A549 treated with GW870086 at 1 μM for 4 hours (cell line): ENCODE results near the gene WNK3. TPM values are rescaled to one million over a fixed set of nuclear protein-coding genes. Genes with fewer than 3 reads are reported as not detected.

Source experiments
- total RNA-seq: library from RNA; stranded (reverse); fragments of 200-300 nt; extraction: Qiagen RNA extraction; gene quantifications from 5 replicates; pipeline ENCODE4 v1.2.3, GENCODE V29; 2022; ENCODE audit warnings: low read depth

Gene WNK3
- 0.03 to 0.07 TPM (median 0.05 TPM) in 4 of 5 replicates, not detected in the other for total RNA-seq

DNA sequence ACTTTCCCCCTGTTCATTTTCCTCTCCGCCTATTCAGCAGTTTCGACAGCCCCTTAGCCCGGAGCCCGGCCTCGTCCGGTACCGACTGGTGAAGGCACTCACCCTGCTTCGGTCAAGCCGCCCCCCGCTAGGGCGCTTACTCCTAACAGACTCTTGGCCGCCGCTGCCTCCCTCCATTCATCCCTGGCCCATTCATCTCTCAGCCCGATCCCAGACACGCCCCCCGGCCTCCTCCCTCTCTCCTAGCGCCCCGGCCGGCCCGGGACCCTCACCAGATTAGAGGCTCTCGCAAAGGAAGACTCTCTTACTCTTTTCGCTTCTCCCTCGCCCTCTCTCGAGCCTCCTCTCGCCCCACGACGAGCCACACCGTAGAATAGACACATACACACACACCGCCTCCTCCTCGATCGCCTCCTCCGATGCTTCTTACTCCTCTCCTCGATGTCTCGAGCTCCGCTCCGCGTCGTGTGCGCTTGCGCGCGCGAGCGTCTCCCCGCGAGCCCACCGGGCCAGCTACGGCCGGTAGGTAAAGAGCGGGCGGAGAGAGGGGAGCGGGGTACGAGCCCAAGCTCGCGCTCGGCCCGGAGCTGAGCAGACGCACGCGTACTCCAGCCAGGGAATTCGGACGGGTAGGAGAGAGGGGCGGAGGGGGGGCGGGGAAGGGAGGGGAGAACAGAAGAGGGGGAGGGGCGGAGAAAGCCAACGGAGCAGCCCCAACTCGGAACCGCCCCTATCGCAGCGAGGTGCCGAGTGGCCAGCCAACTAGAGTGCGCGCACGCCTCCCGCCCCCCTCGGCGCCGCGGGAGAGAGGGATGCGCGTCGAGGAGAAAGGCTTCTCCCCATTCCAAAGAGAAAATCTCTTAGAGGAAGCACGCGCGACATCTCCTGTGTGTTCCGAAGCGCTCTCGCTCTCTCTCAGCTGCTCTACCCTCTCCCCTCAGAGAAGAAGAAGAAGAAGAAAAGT, at the start of gene WNK3:
Gene WNK3, minus strand, starts transcription at position 633 of the 964 bp plus-strand sequence.

DNA sequence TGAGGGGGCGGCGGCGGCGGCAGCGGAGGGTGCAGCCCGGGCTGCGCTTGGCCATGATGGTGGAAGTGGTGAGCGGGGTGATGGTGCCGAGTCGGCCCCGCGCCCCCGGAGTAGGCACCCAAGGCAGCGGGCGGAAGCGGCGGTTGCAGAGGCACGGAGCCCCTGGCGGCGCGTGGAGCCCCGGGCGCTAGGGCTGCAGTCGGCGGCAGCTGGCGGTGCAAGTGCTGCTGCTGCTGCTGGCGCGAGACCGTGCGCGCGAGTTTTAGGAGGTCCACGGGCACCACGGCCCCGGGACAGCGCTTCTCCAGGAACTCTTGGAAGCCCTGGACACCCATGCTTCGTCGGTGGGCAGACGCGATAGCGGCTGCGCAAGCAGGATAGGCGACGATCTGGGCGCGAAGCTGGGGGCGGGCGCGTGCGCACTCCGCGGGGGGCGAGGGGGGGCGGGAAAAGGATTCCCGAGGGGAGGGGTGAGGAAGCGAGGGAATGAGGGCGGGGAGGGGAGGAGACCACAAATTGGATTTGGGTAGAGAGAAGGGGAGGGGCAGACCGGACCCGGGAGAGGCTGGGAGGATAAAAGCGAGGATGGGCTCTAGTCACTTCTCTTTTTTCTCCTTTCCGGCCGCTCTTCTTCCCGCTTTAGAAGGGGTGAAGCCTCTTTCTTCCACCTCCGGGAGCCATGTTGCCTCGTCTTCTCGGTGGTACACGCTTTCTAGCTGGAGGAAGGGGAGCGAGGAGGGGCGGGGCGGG, 174.8 kb downstream of the WNK3 start, which contains the start of gene FAM120C:
Gene FAM120C, minus strand, starts transcription at position 391 of the 750 bp plus-strand sequence. Its CDS starts 56 bp downstream, at position 335.

Other genes with a start within 250 kb of the WNK3 start
- gene FAM120C, start 174.8 kb downstream of the WNK3 start, total RNA-seq: 3.1 to 5.7 TPM (median 4.6 TPM) in 5 replicates
- 51.5 to 54.8 TPM (median 52.4 TPM) in 5 replicates for gene TSR2, start 82.4 kb upstream of the WNK3 start, total RNA-seq
- 4.8 to 7.7 TPM (median 6.6 TPM) in 5 replicates for gene FGD1, start 138.2 kb upstream of the WNK3 start, total RNA-seq
- 14.1 to 22.1 TPM (median 19.0 TPM) in 5 replicates for gene GNL3L, start 172.2 kb upstream of the WNK3 start, total RNA-seq